Mesendoderm (in vitro differentiated cells): ENCODE measurements around the gene C1QTNF5.

Experiments
- DNase-seq: peaks from one replicate; pipeline ENCODE4 v3.0.0; 2013
- H2AK5ac ChIP-seq: 2 replicates; pipeline ENCODE4 v1.6.1; 2013; ENCODE audit warnings: low read length, inconsistent platforms
- H2BK120ac ChIP-seq: 2 replicates; pipeline ENCODE4 v1.6.1; 2013; ENCODE audit warnings: low read depth, mild to moderate bottlenecking, low read length, moderate library complexity, mixed read lengths
- H2BK15ac ChIP-seq: replicated peaks from 2 replicates; pipeline ENCODE4 v1.6.1; 2013; ENCODE audit warnings: low read depth, mild to moderate bottlenecking, moderate library complexity
- H2BK5ac ChIP-seq: 2 replicates; pipeline ENCODE4 v1.6.1; 2013; ENCODE audit warnings: low read length, inconsistent platforms
- H3K18ac ChIP-seq: 2 replicates; pipeline ENCODE4 v1.6.1; 2013; ENCODE audit warnings: mild to moderate bottlenecking, low read length, mixed read lengths
- H3K23ac ChIP-seq: one replicate; pipeline ENCODE4 v1.6.1; 2013; ENCODE audit warnings: low read length
- H3K27ac ChIP-seq: 2 replicates; pipeline ENCODE4 v1.5.1; 2013; ENCODE audit warnings: low read depth, mild to moderate bottlenecking, inconsistent platforms, low read length, moderate library complexity
- H3K27me3 ChIP-seq: 2 replicates; pipeline ENCODE4 v1.6.1; 2013; ENCODE audit warnings: low read length, control low read depth, mild to moderate bottlenecking, inconsistent platforms; ENCODE audit not compliant: insufficient read depth, poor library complexity
- H3K36me3 ChIP-seq: 2 replicates; pipeline ENCODE4 v1.6.1; 2013; ENCODE audit warnings: low read length, inconsistent platforms; ENCODE audit not compliant: control insufficient read depth, insufficient read depth
- H3K4ac ChIP-seq: one replicate; pipeline ENCODE4 v1.6.1; 2013; ENCODE audit warnings: low read depth, mild to moderate bottlenecking, low read length, moderate library complexity
- H3K4me1 ChIP-seq: 2 replicates; pipeline ENCODE4 v1.6.1; 2013; ENCODE audit warnings: low read depth, low read length, inconsistent platforms; ENCODE audit not compliant: control insufficient read depth
- H3K4me2 ChIP-seq: 2 replicates; pipeline ENCODE4 v1.6.1; 2013; ENCODE audit warnings: low read length
- H3K4me3 ChIP-seq: 2 replicates; pipeline ENCODE4 v1.5.1; 2013; ENCODE audit warnings: mild to moderate bottlenecking, low read length
- H3K56ac ChIP-seq: one replicate; pipeline ENCODE4 v1.6.1; 2013; ENCODE audit warnings: low read length
- H3K79me1 ChIP-seq: 2 replicates; pipeline ENCODE4 v1.6.1; 2013; ENCODE audit warnings: low read length, inconsistent platforms
- H3K79me2 ChIP-seq: 2 replicates; pipeline ENCODE4 v1.6.1; 2013; ENCODE audit warnings: mild to moderate bottlenecking, low read length; ENCODE audit not compliant: control insufficient read depth, insufficient read depth
- H3K9ac ChIP-seq: 2 replicates; pipeline ENCODE4 v1.6.1; 2013; ENCODE audit warnings: low read length, inconsistent platforms
- H4K5ac ChIP-seq: one replicate; pipeline ENCODE4 v1.6.1; 2013; ENCODE audit warnings: low read length
- H4K8ac ChIP-seq: one replicate; pipeline ENCODE4 v1.6.1; 2013; ENCODE audit warnings: low read depth, mild to moderate bottlenecking, control low read depth, low read length, moderate library complexity
- WGBS: extraction: QIAGEN DNeasy Blood & Tissue Kit; methylation state at CpG from one replicate; pipeline ENCODE4 v1.1.7; 2013; ENCODE audit warnings: low lambda C conversion rate, missing lambda C conversion rate; ENCODE audit not compliant: insufficient coverage; ENCODE audit errors: extremely low coverage; 5-methylcytosine and 5-hydroxymethylcytosine counted together

Gene C1QTNF5

GRCh38 chr11:119382101-119382500, 41.4 kb upstream of the C1QTNF5 start:
- Histone ChIP-seq H3K79me1 (no peaks in the 10 kb centered on the region), H3K23ac (no peak overlapping the region), H2BK5ac (no peak overlapping the region), H3K4me2 (peak overlapping the region; percentile 88), H2BK120ac (no peak overlapping the region), H4K8ac (no peak overlapping the region), H3K27ac (no peak overlapping the region), H3K56ac (peak overlapping the region; percentile 63), H4K5ac (no peak overlapping the region), H2BK15ac (no peak overlapping the region), H2AK5ac (no peak overlapping the region), H3K9ac (peak overlapping the region; percentile 4), H3K4ac (no peak overlapping the region), H3K36me3 (no peaks in the 10 kb centered on the region), H3K27me3 (no peaks in the 10 kb centered on the region), H3K18ac (no peak overlapping the region), H3K79me2 (no peaks in the 10 kb centered on the region), H3K4me3 (no peak overlapping the region), H3K4me1 (peaks cover 26% of the 10 kb centered on the region)
- peak; percentile 34 for DNase-seq
- WGBS = no CpG with 5 or more reads among the region's 9 CpGs

GRCh38 chr11:119381181-119381988, 40.7 kb upstream of the C1QTNF5 start, which contains the start of gene USP2:
TSS of gene USP2 (minus strand) at chr11:119381690. CDS start at chr11:119373480, 8,210 bp downstream.
- no peak within 1 kb of the TSS for H2BK15ac ChIP-seq
- peak within 1 kb of the TSS; percentile 88 for H3K4me2 ChIP-seq
- H3K27ac ChIP-seq = no peak within 1 kb of the TSS
- H3K36me3 ChIP-seq = no peaks in the 10 kb centered on the region
- H3K79me1 ChIP-seq = no peaks in the 10 kb centered on the region
- no peak within 1 kb of the TSS for H4K5ac ChIP-seq
- H3K4me1 ChIP-seq = peaks cover 30% of the 10 kb centered on the region
- peak within 1 kb of the TSS; percentile 90 for H3K56ac ChIP-seq
- no peaks in the 10 kb centered on the region for H3K27me3 ChIP-seq
- peak within 1 kb of the TSS; percentile 94 for H2AK5ac ChIP-seq
- no peak within 1 kb of the TSS for H2BK120ac ChIP-seq
- H3K9ac ChIP-seq = peak within 1 kb of the TSS; percentile 73
- H3K18ac ChIP-seq = no peak within 1 kb of the TSS
- H3K23ac ChIP-seq = peak within 1 kb of the TSS; percentile 20
- no peaks in the 10 kb centered on the region for H3K79me2 ChIP-seq
- no peak within 1 kb of the TSS for H4K8ac ChIP-seq
- peak; percentile 98 for DNase-seq
- peak within 1 kb of the TSS; percentile 56 for H3K4ac ChIP-seq
- peak within 1 kb of the TSS; percentile 9 for H2BK5ac ChIP-seq
- no CpG with 5 or more reads among the region's 54 CpGs for WGBS
- peak within 1 kb of the TSS; percentile 56 for H3K4me3 ChIP-seq

DNA sequence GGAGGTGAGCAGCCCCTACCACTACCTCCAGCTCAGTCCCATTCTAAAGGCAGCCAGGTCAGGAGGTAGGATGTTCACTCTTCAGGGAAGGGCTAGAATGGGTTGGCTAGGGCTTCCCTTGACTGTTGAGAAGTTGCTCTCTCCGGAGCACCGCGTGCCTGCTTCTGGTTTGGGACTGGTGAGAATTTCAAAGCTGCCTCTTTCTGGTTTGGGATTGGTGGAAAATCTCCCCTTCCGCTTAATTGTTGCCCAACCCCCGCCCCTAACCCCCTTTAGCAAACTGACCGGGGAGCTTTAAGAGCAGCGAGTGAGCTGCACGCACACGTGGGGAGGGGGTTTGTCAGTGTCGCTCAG, 40.1 kb upstream of the C1QTNF5 start:
- H3K56ac ChIP-seq = peak overlapping the region; percentile 90
- no peak overlapping the region for H4K5ac ChIP-seq
- no peaks in the 10 kb centered on the region for H3K79me1 ChIP-seq
- H3K9ac ChIP-seq = peak overlapping the region; percentile 73
- no CpG with 5 or more reads among the region's 10 CpGs for WGBS
- H2BK5ac ChIP-seq = peak overlapping the region; percentile 9
- H3K18ac ChIP-seq = no peak overlapping the region
- H3K4me3 ChIP-seq = peak overlapping the region; percentile 38
- no peak overlapping the region for H2BK120ac ChIP-seq
- H3K36me3 ChIP-seq = no peaks in the 10 kb centered on the region
- H3K23ac ChIP-seq = peak overlapping the region; percentile 20
- H2BK15ac ChIP-seq = no peak overlapping the region
- no peak overlapping the region for H4K8ac ChIP-seq
- no peak overlapping the region for H3K27ac ChIP-seq
- H3K4me1 ChIP-seq = peaks cover 31% of the 10 kb centered on the region
- peak overlapping the region; percentile 88 for H3K4me2 ChIP-seq
- no peaks in the 10 kb centered on the region for H3K79me2 ChIP-seq
- DNase-seq = peak; percentile 78
- no peaks in the 10 kb centered on the region for H3K27me3 ChIP-seq
- H3K4ac ChIP-seq = no peak overlapping the region
- peak overlapping the region; percentile 94 for H2AK5ac ChIP-seq

DNA sequence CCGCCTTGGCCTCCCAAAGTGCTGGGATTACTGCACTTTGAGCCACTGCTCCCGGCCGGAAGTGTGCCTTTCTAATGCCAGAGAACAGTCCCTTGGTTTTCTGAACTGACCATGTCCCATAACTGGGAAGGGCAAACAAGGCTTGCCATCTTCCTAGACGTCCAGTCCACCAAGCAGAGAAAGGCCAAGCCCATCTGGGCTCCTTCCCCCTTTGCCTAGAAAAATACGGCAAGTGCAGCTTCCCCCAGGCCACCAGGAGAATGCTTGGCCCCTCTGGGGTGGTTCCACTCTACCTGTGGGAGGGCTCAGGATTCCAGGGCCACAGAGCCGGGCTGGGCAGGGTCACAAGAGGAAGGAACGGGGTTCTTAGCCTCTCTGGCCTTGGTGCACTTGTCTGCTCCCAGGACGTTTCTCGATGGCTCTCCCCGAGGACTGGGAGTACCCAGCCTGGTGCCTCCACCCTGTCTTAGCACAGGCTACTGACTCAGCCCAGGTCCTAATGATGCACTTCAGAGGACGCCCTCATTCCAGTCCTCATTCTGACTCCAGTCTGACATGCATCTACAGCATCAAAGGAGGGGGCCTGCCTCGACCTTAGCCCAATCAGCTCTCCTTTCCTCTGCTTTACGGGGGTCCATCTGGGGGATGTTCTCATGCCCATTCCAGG, 39.6 kb upstream of the C1QTNF5 start:
- H3K27ac ChIP-seq = no peak overlapping the region
- no peak overlapping the region for H2BK15ac ChIP-seq
- H3K79me1 ChIP-seq = no peaks in the 10 kb centered on the region
- H4K8ac ChIP-seq = no peak overlapping the region
- peak overlapping the region; percentile 73 for H3K9ac ChIP-seq
- H4K5ac ChIP-seq = no peak overlapping the region
- H3K36me3 ChIP-seq = no peaks in the 10 kb centered on the region
- peak overlapping the region; percentile 56 for H3K4ac ChIP-seq
- H3K4me2 ChIP-seq = peak overlapping the region; percentile 17
- H3K27me3 ChIP-seq = no peaks in the 10 kb centered on the region
- H3K23ac ChIP-seq = peak overlapping the region; percentile 20
- H3K56ac ChIP-seq = peak overlapping the region; percentile 90
- H3K4me1 ChIP-seq = peaks cover 34% of the 10 kb centered on the region
- peak overlapping the region; percentile 94 for H2AK5ac ChIP-seq
- H3K18ac ChIP-seq = no peak overlapping the region
- H3K79me2 ChIP-seq = no peaks in the 10 kb centered on the region
- no peak for DNase-seq
- WGBS = no CpG with 5 or more reads among the region's 13 CpGs
- H2BK5ac ChIP-seq = peak overlapping the region; percentile 15
- peak overlapping the region; percentile 2 for H2BK120ac ChIP-seq
- H3K4me3 ChIP-seq = no peak overlapping the region

- H3K27ac ChIP-seq = peak overlapping the region; percentile 86
- H3K23ac ChIP-seq = no peak overlapping the region
- H3K27me3 ChIP-seq = no peaks in the 10 kb centered on the region
- H3K18ac ChIP-seq = peak overlapping the region; percentile 7
- peak; percentile 87 for DNase-seq
- no peak overlapping the region for H2AK5ac ChIP-seq
- no peak overlapping the region for H4K8ac ChIP-seq
- peak overlapping the region; percentile 72 for H2BK5ac ChIP-seq
- WGBS = no CpG with 5 or more reads among the region's 10 CpGs
- H4K5ac ChIP-seq = no peak overlapping the region
- peak overlapping the region; percentile 79 for H3K56ac ChIP-seq
- H3K4me2 ChIP-seq = peak overlapping the region; percentile 14
- no peaks in the 10 kb centered on the region for H3K79me1 ChIP-seq
- peak overlapping the region; percentile 77 for H3K4ac ChIP-seq
- no peaks in the 10 kb centered on the region for H3K36me3 ChIP-seq
- peak overlapping the region; percentile 66 for H2BK120ac ChIP-seq
- H3K4me3 ChIP-seq = no peak overlapping the region
- no peaks in the 10 kb centered on the region for H3K79me2 ChIP-seq
- H3K9ac ChIP-seq = peak overlapping the region; percentile 56
- H3K4me1 ChIP-seq = peaks cover 41% of the 10 kb centered on the region
- H2BK15ac ChIP-seq = no peak overlapping the region
These were observed 38.3 kb upstream of the C1QTNF5 start for GRCh38 chr11:119378851-119379465.
